GM18858 (cell line): ENCODE results near the gene NR1D2.
A peak's percentile ranks its signal among the peaks of the same experiment; 100 is the strongest.

ENCODE experiments used
- ATAC-seq: cut with Tn5 transposase; IDR thresholded peaks from one replicate; pipeline ENCODE4 v1.9.1; 2021; ENCODE audit not compliant: unreplicated experiment

The NR1D2 gene

DNA sequence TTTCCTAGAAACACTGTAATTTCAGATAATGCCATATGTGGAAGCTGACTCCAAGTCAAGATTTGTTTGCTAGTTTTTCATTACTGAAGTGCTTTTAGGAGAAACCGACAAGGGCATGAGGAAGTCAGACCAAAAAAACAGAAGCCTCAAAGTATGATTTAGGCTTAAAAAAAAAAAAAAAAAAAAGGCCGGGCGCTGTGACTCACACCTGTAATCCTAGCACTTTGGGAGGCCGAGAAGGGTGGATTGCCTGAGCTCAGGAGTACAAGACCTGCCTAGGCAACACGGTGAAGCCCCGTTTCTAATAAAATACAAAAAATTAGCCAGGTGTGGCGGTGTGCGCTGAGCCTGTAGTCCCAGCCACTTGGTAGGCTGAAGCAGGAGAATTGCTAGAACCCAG is 16.6 kb upstream of the NR1D2 start:
- no peak for ATAC-seq

- ATAC-seq, result no peak
These were observed 13.5 kb upstream of the NR1D2 start for GRCh38 chr3:23931597-23931996.

DNA sequence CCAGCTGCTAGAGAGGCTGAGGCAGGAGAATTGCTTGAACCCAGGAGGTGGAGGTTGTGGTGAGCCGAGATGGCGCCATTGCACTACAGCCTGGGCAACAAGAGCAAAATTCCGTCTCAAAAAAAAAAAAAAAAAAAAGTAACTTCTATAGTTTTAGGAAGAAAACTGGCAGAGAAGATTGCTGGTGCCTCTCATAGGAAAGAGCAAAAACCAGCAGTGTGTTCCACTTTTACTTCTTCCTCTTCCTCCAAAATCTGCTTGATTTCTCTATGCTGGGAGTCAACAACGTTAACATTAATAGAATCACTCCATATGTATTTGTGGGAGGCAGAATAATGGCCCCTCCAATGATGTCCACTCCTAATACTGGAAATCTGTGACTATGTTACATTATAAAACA is 12.5 kb upstream of the NR1D2 start:
- no peak for ATAC-seq

DNA sequence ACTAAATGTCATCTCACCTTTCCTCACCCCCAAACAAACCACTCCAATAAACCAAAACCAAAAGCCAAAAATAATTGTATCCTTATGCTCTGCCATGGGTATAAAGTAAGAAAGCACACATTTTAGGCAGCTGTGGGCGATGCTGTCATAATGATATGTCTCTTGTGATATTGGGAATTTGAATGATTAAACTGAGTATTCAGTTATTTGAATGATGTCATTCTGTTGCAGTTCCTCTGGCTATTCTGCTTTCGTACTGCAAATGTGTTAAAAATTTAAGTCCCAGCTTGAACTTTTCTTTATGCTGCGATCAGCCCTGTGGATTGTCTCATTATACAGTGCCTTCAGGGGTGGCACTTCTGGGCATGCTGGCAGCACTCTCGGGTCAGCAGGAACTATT is 10.8 kb upstream of the NR1D2 start:
- ATAC-seq, result no peak

GRCh38 chr3:23937296-23937695 is 7.8 kb upstream of the NR1D2 start:
- no peak for ATAC-seq

- ATAC-seq, result no peak
These were observed 6.4 kb upstream of the NR1D2 start for GRCh38 chr3:23938688-23939087.

DNA sequence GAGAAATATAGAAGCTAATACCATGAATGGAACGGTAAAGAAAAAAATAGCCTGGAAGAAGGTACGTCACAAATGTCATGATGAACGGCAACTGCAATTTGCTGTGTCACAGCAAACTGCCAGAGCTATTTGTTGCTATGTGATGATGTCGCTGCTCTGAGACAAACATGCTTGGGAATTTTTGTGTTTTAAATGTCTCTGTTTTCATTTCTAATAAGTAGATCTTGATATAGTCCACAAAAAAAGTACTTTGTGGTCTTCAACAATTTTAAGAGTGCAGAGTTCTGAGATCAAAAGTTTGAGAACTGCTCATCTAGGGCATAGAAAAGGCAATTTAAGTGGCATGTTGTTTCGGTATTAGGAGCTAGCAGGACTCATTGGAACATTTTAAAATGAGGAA is 4.3 kb upstream of the NR1D2 start:
- no peak for ATAC-seq

DNA sequence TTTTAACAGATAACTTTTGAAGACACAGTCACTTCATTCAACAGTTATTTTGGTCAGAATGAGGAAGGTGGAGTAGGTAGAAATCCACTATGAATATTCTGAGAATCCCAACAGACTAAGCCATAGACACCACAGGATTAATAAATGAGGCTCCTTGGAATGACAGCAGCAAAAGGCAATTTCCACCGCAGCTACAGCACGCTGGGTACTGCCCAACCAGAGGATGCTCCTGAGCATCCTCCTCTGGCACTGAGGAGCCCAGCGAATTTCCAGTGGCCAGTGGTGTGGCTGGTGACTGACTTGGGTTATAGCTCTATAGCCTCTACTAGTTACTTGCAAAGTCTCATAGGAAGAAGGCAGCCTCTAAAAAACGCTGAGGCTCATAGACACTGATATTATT is 3.6 kb upstream of the NR1D2 start:
- ATAC-seq, result no peak

GRCh38 chr3:23942546-23942945 is 2.5 kb upstream of the NR1D2 start:
- ATAC-seq, result no peak

- no peak for ATAC-seq
These were observed 891 bp upstream of the NR1D2 start for GRCh38 chr3:23944007-23944783.

GRCh38 chr3:23945663-23945912 is 502 bp downstream of the NR1D2 start:
- no peak for ATAC-seq

DNA sequence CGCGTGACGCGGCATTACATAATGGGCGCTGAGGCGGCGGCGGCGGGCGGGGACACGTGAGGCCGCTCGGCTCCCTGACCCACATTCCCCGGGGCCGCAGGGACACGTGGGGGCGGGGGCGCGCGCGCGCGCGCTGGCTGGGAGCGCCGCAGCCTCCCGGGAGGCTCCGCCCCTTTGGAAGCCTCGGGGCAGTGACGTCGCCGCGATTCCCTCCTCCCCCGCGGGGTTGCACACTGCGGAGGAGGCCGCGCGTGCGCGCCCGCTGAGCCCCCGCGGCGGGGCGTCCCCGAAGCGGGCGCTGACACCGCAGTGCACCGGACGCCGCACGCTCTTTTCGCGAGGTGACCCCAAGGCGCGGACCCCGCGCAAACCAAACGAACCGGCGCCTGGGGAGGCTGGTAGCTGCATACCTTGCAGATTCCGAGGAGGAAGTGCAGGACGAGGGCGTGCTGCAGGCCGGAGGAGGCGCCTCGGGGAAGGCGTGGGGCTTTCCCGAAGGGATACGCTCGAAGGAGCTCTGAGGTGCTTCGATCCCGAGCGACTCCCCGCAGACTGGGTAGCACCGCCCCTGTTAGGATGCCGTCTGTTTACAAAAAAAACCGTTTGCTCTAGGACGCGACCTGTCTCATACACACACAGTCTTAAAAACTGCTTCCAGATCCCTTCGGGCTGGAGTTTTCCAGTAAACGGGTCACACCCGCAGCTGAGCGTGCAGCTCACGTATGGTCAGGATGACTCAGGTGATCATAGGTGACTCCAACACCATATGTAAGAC is 1.0 kb downstream of the NR1D2 start:
- peak; percentile 60 for ATAC-seq

DNA sequence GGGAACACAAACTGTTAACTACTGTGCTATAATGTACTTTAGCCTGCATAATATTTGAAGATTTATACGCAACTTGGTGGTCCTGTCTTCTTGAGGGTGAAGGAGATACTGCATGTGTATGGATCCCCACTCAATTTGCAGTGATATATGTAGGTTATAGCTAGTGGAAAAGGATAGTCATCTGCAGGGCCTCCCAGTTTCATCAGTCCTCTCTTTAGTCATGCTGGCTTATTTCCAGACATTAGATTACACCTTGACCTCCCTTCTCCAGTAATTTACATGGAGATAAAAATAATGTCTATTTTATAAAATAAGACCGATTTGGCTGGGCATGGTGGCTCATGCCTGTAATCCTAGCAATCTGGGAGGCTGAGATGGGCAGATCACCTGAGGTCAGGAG is 3.7 kb downstream of the NR1D2 start:
- ATAC-seq, result no peak

DNA sequence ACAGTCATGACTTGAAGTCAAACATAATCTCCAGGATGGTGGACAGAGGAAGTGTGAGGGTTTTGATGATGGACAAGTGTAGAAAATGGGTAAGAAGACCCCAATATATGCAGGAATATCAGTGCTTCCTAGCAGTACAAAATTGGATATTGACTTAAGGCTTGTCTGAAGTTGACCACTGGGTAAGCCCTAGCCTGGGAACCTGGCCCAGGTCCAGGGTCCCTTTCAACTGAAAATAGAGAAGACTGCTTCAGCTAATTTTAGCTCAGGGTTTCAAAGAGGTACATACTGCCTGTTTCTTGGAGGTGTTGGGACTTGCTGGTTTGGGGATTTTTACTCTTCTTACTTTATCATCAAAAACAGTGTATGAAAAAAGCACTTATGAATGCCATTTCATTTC is 4.7 kb downstream of the NR1D2 start:
- ATAC-seq, result peak; percentile 21

GRCh38 chr3:23950293-23950692 is 5.2 kb downstream of the NR1D2 start:
- peak; percentile 23 for ATAC-seq

GRCh38 chr3:23952646-23953045 is 7.6 kb downstream of the NR1D2 start:
- no peak for ATAC-seq

GRCh38 chr3:23953523-23953922 is 8.4 kb downstream of the NR1D2 start:
- ATAC-seq, result no peak

GRCh38 chr3:23954144-23954543 is 9.1 kb downstream of the NR1D2 start:
- ATAC-seq, result no peak

GRCh38 chr3:23956701-23957100 is 11.6 kb downstream of the NR1D2 start:
- ATAC-seq, result no peak

DNA sequence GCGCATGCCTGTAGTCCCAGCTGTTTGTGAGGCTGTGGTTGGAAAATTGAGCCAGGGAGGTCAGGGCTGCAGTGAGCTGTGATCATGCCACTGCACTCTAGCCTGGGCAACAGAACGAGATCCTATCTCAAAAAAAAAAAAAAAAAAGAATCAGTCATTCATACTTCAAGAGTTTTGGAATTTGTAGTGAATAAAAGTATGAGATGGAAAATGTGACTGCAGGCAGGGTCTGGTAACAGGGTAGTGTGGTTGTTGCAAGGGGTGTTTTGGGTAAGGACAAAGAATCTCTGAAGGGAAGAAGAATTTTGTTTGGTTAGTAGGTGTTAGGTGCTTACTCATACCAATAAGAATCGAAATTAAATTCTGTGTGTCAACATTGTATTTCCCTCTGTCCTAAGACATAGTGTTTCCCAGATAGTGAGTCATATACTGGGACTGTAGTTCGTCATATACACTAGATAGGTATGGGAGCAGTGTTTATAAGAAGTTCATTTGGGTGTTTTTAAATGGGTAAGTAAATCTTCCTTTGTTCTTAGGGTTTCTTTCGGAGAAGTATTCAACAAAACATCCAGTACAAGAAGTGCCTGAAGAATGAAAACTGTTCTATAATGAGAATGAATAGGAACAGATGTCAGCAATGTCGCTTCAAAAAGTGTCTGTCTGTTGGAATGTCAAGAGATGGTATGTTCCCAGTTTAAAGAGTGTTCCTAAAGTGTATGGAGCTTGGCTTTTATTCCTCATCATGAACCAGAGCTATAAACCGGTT is 14.2 kb downstream of the NR1D2 start:
- no peak for ATAC-seq

DNA sequence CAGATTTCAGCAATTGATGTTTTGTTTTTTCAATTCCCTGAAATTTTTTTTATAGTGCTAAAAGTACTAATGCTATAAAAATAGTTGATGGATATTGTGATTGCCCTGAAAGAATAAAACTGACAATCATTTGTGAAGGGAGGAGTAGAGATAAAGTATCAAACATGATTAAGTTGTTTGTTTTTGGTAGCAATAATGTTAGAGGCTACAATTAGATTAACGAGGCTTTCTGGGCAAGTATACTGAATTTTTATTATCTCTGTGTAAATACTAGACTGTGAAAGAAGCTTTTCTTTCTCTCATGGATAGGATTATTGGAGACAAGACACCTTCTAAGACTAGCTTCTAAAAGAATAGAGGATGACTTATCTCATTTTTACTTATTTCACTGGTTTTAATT is 15.6 kb downstream of the NR1D2 start:
- ATAC-seq, result no peak

- no peak for ATAC-seq
These were observed 16.0 kb downstream of the NR1D2 start for GRCh38 chr3:23961066-23961465.
